ENCODE data around the gene FEM1A.
"Not testable (repeated sequence)": the region's sequence is repeated elsewhere in the genome, so short reads cannot be mapped to it uniquely, and the experiment has no call there.

Gene FEM1A

GRCh38 chr19:4814625-4815425 is 23.3 kb downstream of the FEM1A start:
- no peak for DNase-seq

- peak; percentile 73 for DNase-seq
Observed at GRCh38 chr19:4815426-4816201, 24.1 kb downstream of the FEM1A start.

- DNase-seq: no peak
Observed at GRCh38 chr19:4816202-4816949, 24.8 kb downstream of the FEM1A start.

GRCh38 chr19:4816950-4817278 is 25.4 kb downstream of the FEM1A start:
- DNase-seq: no peak

GRCh38 chr19:4817467-4818277 is 26.1 kb downstream of the FEM1A start:
- DNase-seq: no peak

GRCh38 chr19:4821265-4821664 is 29.7 kb downstream of the FEM1A start:
- no peak for DNase-seq

GRCh38 chr19:4822354-4822753 is 30.8 kb downstream of the FEM1A start:
- DNase-seq: not testable (repeated sequence)

- no peak for DNase-seq
Observed at GRCh38 chr19:4823577-4823976, 32.0 kb downstream of the FEM1A start.

- no peak for DNase-seq
Observed at GRCh38 chr19:4829001-4829712, 37.6 kb downstream of the FEM1A start.

- no peak for DNase-seq
Observed at GRCh38 chr19:4830332-4830731, 38.8 kb downstream of the FEM1A start.

- no peak for DNase-seq
Observed at GRCh38 chr19:4830768-4831265, 39.3 kb downstream of the FEM1A start.

GRCh38 chr19:4831304-4831978 is 39.9 kb downstream of the FEM1A start, which contains the start of gene TICAM1:
Gene TICAM1, minus strand, starts transcription at chr19:4831712. Its CDS starts 13,335 bp downstream, at chr19:4818377.
- DNase-seq: peak; percentile 59

- DNase-seq: not testable (repeated sequence)
Observed at GRCh38 chr19:4831979-4832340, 40.4 kb downstream of the FEM1A start.

- DNase-seq: no peak
Observed at GRCh38 chr19:4832776-4833175, 41.2 kb downstream of the FEM1A start.

- DNase-seq: no peak
Observed at GRCh38 chr19:4839192-4839591, 47.7 kb downstream of the FEM1A start.

- DNase-seq: no peak
Observed at GRCh38 chr19:4843647-4843965, 52.1 kb downstream of the FEM1A start.

GRCh38 chr19:4844348-4845179 is 53.0 kb downstream of the FEM1A start:
- DNase-seq: no peak

GRCh38 chr19:4845975-4846374 is 54.4 kb downstream of the FEM1A start:
- DNase-seq: not testable (repeated sequence)

GRCh38 chr19:4847190-4847973 is 55.8 kb downstream of the FEM1A start:
- no peak for DNase-seq

- no peak for DNase-seq
Observed at GRCh38 chr19:4849019-4849418, 57.5 kb downstream of the FEM1A start.

All from NK-92 treated with Interleukin-12 subunit alpha and Interleukin-12 subunit beta, amount 100 ng/mL, for 24 hours (cell line).